Colonic mucosa (tissue), 4 donors: ENCODE results near the gene KCNK7. TPM values are rescaled to one million over a fixed set of nuclear protein-coding genes. Genes with fewer than 3 reads are reported as not detected.

ENCODE experiments used
- DNase-seq: peaks from one replicate; pipeline ENCODE4 v3.0.0-alpha.2; 2020
- H3K27ac ChIP-seq: fragments of 200-600 bp; one replicate; pipeline ENCODE4 v1.8.0; 2021
- H3K27me3 ChIP-seq: fragments of 200-600 bp; one replicate; pipeline ENCODE4 v1.8.0; 2021
- H3K36me3 ChIP-seq: fragments of 200-600 bp; one replicate; pipeline ENCODE4 v1.8.0; 2021
- H3K4me1 ChIP-seq: fragments of 200-600 bp; one replicate; pipeline ENCODE4 v1.8.0; 2021; ENCODE audit warnings: mild to moderate bottlenecking
- H3K4me3 ChIP-seq: fragments of 200-600 bp; one replicate; pipeline ENCODE4 v1.8.0; 2021
- H3K9ac ChIP-seq, 2 donors: one replicate each; pipeline ENCODE4 v1.7.0; 2013; ENCODE audit warnings: control low read depth in 2 of 2, low read depth in 2 of 2, low read length in 2 of 2
- H3K9me3 ChIP-seq: fragments of 200-600 bp; one replicate; pipeline ENCODE4 v1.8.0; 2021
- intact Hi-C: fragments of 100-400 bp; cut with DNase I; formaldehyde crosslinking; loops from one replicate; pipeline ENCODE4 v1.14.1; 2022
- total RNA-seq, 2 donors: library from RNA; stranded (reverse); fragmentation: NEBNext Ultra II Directional in 1 of 2; extraction: Animal tissue kit (Norgen Biotek cat#: 25700) in 1 of 2; gene quantifications; one replicate each; pipeline ENCODE4 v1.2.1, GENCODE V29; 2021
- TF ChIP-seq, protein P1 (sequence below): fragments of 200-600 bp; IDR thresholded peaks from one replicate; pipeline ENCODE4 v1.8.0; 2022; ENCODE audit warnings: antibody characterized with exemption, mild to moderate bottlenecking
- donor health status: healthy.
- donor health status: DM: no; HTN: no; CAD: no.
- donor health status: DM: no; HTN: no; CAD: no.

Gene KCNK7
- total RNA-seq, 2 donors from 2014 or later = 0.40 to 0.69 TPM

DNA sequence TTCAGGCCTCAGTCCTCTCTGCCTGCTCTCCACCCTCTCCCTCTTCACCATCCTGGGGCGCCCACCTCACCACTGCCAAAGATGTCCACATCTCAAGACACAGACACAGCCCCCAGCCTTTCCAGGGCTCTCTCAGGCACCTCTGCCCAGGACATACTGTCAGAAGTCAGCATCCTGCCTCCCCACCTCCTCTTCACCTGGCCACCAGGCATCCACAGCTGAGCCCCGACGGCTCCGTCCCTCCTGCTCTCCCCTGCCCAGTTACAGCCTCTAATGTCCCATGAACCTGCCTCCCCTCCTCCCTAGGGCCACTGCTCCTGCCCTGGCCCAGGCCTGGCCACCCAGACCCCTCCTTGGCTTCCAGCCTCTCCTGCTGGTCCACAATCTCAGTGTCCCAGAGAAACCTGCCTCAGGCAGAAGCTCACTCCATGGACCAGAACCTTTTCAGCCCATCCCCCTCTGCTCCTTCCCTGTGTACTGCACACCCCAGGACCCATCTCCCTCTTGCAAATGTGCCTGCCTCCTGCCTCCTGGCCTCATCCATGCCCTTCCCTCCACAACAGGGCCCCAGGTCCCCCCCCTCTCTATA is 40.7 kb downstream of the KCNK7 start:
- H3K4me3 ChIP-seq = no peak overlapping the region
- TF ChIP-seq, protein P1, sequence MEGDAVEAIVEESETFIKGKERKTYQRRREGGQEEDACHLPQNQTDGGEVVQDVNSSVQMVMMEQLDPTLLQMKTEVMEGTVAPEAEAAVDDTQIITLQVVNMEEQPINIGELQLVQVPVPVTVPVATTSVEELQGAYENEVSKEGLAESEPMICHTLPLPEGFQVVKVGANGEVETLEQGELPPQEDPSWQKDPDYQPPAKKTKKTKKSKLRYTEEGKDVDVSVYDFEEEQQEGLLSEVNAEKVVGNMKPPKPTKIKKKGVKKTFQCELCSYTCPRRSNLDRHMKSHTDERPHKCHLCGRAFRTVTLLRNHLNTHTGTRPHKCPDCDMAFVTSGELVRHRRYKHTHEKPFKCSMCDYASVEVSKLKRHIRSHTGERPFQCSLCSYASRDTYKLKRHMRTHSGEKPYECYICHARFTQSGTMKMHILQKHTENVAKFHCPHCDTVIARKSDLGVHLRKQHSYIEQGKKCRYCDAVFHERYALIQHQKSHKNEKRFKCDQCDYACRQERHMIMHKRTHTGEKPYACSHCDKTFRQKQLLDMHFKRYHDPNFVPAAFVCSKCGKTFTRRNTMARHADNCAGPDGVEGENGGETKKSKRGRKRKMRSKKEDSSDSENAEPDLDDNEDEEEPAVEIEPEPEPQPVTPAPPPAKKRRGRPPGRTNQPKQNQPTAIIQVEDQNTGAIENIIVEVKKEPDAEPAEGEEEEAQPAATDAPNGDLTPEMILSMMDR = no peak
- intact Hi-C loops = no loop called here
- H3K4me1 ChIP-seq = peaks cover 35% of the 10 kb centered on the region
- no peak for DNase-seq
- H3K36me3 ChIP-seq = no peaks in the 10 kb centered on the region
- H3K27me3 ChIP-seq = no peaks in the 10 kb centered on the region
- no peaks in the 10 kb centered on the region for H3K9me3 ChIP-seq
- H3K9ac ChIP-seq = peak overlapping the region in 1 of 2 donors; percentile 35
- H3K27ac ChIP-seq = no peak overlapping the region

DNA sequence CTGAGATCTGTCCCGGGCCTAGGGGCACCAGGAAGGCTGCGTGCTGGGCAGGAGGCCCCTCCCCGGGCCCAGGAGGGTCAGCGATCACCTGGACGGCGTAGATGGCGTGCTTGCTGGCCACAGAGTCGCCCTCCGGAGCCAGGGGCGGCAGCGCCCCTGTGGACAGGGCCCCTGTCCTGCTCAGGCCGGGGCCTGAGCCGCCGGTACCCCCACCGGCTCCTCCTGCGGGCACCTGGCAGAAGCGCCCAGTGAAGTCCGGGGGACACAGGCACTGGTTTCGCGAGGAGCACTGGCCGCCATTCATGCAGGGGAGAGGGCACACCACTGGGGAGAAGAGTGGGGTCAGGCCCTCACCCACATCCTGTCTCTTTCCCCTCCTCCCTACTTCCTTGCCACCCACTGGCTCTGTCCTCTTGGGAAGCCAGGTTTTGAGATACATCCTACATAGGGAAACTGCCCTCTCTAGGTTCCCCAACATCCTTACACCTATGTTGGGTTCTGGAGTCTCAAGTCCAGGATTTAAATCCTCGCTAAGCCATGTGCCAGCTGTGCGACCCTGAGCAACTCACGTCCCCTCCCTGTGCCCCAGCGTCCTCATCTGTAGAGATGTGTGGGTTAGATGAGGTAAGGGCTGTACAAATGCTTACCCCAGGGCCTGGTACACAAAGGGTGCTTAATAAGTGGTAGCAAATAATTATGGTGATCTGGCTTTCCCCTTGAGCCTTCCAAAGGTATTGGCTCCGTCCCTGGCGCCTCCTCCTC is 41.4 kb downstream of the KCNK7 start:
- intact Hi-C loops = no loop called here
- Histone ChIP-seq H3K9me3 (no peaks in the 10 kb centered on the region), H3K9ac (peak overlapping the region in 1 of 2 donors; percentile 34), H3K27ac (no peak overlapping the region), H3K4me1 (peaks cover 30% of the 10 kb centered on the region), H3K36me3 (no peaks in the 10 kb centered on the region), H3K27me3 (no peaks in the 10 kb centered on the region), H3K4me3 (no peak overlapping the region)
- no peak for DNase-seq
- TF ChIP-seq, protein P1 = no peak

DNA sequence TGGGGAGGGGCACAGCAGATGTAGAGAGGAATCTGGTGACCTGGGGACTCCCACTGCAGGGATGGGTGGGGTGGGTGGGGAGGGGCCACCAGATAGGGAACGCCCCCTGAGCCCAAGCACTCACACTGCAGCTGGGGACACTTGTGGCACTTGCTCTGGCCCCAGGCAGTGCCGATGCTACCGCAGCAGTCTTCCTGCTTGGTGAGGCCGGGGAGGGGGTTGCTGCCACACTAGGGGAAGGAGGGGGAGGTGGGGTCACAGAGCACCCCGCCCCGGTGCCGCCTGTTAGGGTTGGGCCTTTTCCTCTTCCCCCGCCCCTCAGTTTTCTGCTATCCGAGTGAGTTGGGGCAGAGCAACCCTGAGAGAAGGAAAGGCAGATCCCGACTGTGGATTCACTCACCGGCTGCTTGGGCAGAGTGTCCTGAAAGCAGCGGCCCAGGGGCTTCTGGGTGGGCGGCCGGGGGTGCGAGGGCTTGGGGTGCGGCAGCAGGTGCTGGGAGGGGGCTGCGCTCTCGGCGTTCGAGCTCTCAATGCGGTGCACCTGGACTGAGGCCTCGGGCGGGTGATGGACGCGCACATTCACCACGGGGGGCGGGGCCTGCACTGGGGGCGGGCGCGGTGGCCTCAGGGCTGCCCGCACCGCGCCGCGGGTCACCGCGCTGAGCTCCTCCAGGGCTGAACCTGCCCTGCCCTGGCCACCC is 42.1 kb downstream of the KCNK7 start:
- Histone ChIP-seq H3K9me3 (no peaks in the 10 kb centered on the region), H3K4me1 (peaks cover 23% of the 10 kb centered on the region), H3K27me3 (no peaks in the 10 kb centered on the region), H3K36me3 (no peaks in the 10 kb centered on the region), H3K27ac (no peak overlapping the region), H3K9ac (peak overlapping the region in 1 of 2 donors; percentile 34), H3K4me3 (no peak overlapping the region)
- DNase-seq = peak; percentile 52
- intact Hi-C loops = no loop called here
- TF ChIP-seq, protein P1 = no peak

- intact Hi-C loops = no loop called here
- Histone ChIP-seq H3K9me3 (no peaks in the 10 kb centered on the region), H3K27ac (no peak overlapping the region), H3K27me3 (no peaks in the 10 kb centered on the region), H3K36me3 (no peaks in the 10 kb centered on the region), H3K4me3 (no peak overlapping the region), H3K4me1 (peaks cover 22% of the 10 kb centered on the region), H3K9ac (peak overlapping the region in 1 of 2 donors; percentile 23)
- TF ChIP-seq, protein P1 = peak; percentile 18
- DNase-seq = no peak
These were observed 43.1 kb downstream of the KCNK7 start for GRCh38 chr11:65552388-65552951.

DNA sequence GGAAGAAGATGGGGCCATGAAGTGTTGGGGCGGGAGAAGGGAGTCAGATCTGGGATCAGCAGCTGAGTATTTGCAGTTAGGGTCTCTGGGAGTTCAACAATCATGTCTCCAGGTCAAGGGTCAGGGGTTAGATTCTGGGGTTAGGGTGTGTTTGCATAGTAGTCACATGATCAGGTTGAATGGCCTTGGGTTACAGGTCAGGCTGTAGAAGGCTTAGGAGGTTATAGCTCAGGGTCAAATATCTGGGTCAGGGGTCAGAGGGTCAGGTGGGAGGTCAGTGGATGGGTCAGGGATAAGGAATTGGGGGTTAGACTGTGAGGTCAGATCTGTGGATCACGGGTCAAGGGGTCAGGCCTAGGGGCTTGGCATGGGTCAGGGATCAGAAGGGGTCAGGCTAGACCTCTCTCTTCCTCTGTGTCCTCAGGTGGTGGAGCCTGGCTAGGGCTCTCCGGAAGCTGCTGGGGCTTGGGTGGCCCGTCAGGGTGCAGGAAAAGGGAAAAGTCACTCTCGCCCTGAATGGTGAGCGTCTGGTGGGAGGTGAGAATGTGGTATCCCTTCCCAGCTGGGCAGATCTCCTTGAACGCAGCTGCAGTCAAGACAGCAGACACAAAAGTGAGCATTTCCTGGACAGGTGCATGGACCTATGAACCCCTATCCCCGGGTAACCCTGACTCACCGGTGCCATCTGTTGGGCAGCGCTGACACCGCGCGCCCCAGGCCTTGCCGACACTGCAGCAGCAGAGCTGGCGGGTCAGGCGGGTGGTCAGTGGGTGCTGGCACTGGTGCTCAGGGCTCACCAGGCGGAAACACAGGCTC is 43.8 kb downstream of the KCNK7 start:
- Histone ChIP-seq H3K27me3 (no peaks in the 10 kb centered on the region), H3K9me3 (no peaks in the 10 kb centered on the region), H3K27ac (peak overlapping the region; percentile 86), H3K9ac (peak overlapping the region; percentile 38 to 79), H3K4me3 (peak overlapping the region; percentile 20), H3K36me3 (no peaks in the 10 kb centered on the region), H3K4me1 (peaks cover 19% of the 10 kb centered on the region)
- intact Hi-C loops = no loop called here
- TF ChIP-seq, protein P1 = peak; percentile 71
- DNase-seq = peak; percentile 91
